HAP-1 (cell line): Measurements from ENCODE around the gene CSH2.
"Not testable (repeated sequence)": the region's sequence is repeated elsewhere in the genome, so short reads cannot be mapped to it uniquely, and the experiment has no call there.

ENCODE experiments used
- DNase-seq, 2 experiments: peaks; one replicate each; pipeline ENCODE4 v3.0.0-alpha.2; 2016 to 2020; ENCODE audit warnings: low spot score in 2 of 2
- H3K27me3 ChIP-seq: fragments of 250-450 bp; sonication (Bioruptor Pico); 2 replicates; pipeline ENCODE4 v1.5.1; 2020; ENCODE audit warnings: low read depth, mild to moderate bottlenecking, moderate library complexity
- H3K36me3 ChIP-seq: fragments of 250-450 bp; sonication (Bioruptor Pico); replicated peaks from 2 replicates; pipeline ENCODE4 v1.5.1; 2020; ENCODE audit warnings: mild to moderate bottlenecking
- H3K4me1 ChIP-seq: fragments of 250-450 bp; sonication (Bioruptor Pico); 2 replicates; pipeline ENCODE4 v1.5.1; 2020; ENCODE audit warnings: mild to moderate bottlenecking
- H3K4me3 ChIP-seq: fragments of 250-450 bp; sonication (Bioruptor Pico); 2 replicates; pipeline ENCODE4 v1.5.1; 2020; ENCODE audit warnings: mild to moderate bottlenecking, moderate library complexity
- H3K9me3 ChIP-seq: fragments of 250-450 bp; sonication (Bioruptor Pico); 2 replicates; pipeline ENCODE4 v1.5.1; 2020; ENCODE audit warnings: mild to moderate bottlenecking, moderate library complexity
- in situ Hi-C: fragments of 300-500 bp; cut with MboI; formaldehyde crosslinking; loops from 3 replicates; pipeline ENCODE4 v1.14.3; 2020; ENCODE audit warnings: low sequenced_read_pairs, inconsistent platforms, mixed read lengths

Gene CSH2

GRCh38 chr17:63910096-63910495 is 36.6 kb upstream of the CSH2 start:
- Histone ChIP-seq H3K36me3 (no peaks in the 10 kb centered on the region), H3K27me3 (no peaks in the 10 kb centered on the region; the same call in 1 of the 2 replicates), H3K4me1 (no peaks in the 10 kb centered on the region), H3K4me3 (no peak overlapping the region), H3K9me3 (no peaks in the 10 kb centered on the region)
- in situ Hi-C loops: loop anchor here (25.0 kb wide), 1 partner anchor 377 kb away; no protein-coding TSS in a partner anchor
- no peak for DNase-seq

- H3K27me3 ChIP-seq, H3K4me3 ChIP-seq, H3K9me3 ChIP-seq, DNase-seq, H3K36me3 ChIP-seq, H3K4me1 ChIP-seq: not testable (repeated sequence)
- in situ Hi-C loops: loop anchor here (25.0 kb wide), 1 partner anchor 378 kb away; no protein-coding TSS in a partner anchor
These were observed 36.1 kb upstream of the CSH2 start for GRCh38 chr17:63909586-63909985.

- H3K9me3 ChIP-seq, H3K27me3 ChIP-seq, H3K4me1 ChIP-seq, H3K4me3 ChIP-seq, H3K36me3 ChIP-seq: not testable (repeated sequence)
- peak in 1 of 2 experiments; percentile 49 for DNase-seq
- in situ Hi-C loops: loop anchor here (25.0 kb wide), 1 partner anchor 380 kb away; no protein-coding TSS in a partner anchor
These were observed 33.8 kb upstream of the CSH2 start for GRCh38 chr17:63907161-63907778.

GRCh38 chr17:63904796-63905195 is 31.3 kb upstream of the CSH2 start:
- H3K4me1 ChIP-seq, H3K36me3 ChIP-seq, H3K4me3 ChIP-seq, DNase-seq, H3K27me3 ChIP-seq, H3K9me3 ChIP-seq: not testable (repeated sequence)
- in situ Hi-C loops: loop anchor here (25.0 kb wide), 1 partner anchor 383 kb away; no protein-coding TSS in a partner anchor

GRCh38 chr17:63903787-63904201 is 30.3 kb upstream of the CSH2 start:
- H3K4me1 ChIP-seq, H3K4me3 ChIP-seq, H3K27me3 ChIP-seq, H3K9me3 ChIP-seq, H3K36me3 ChIP-seq: not testable (repeated sequence)
- peak in 1 of 2 experiments; percentile 51 for DNase-seq
- in situ Hi-C loops: loop anchor here (25.0 kb wide), 1 partner anchor 384 kb away; no protein-coding TSS in a partner anchor

- not testable (repeated sequence) for H3K36me3 ChIP-seq, H3K4me3 ChIP-seq, H3K27me3 ChIP-seq, H3K9me3 ChIP-seq, DNase-seq, H3K4me1 ChIP-seq
- in situ Hi-C loops: loop anchor here (25.0 kb wide), 1 partner anchor 385 kb away; no protein-coding TSS in a partner anchor
These were observed 28.5 kb upstream of the CSH2 start for GRCh38 chr17:63901971-63902370.

- H3K27me3 ChIP-seq, DNase-seq, H3K4me1 ChIP-seq, H3K4me3 ChIP-seq, in situ Hi-C loops, H3K36me3 ChIP-seq, H3K9me3 ChIP-seq: not testable (repeated sequence)
These were observed 25.7 kb upstream of the CSH2 start for GRCh38 chr17:63898899-63899798.

GRCh38 chr17:63896524-63897354 is 23.3 kb upstream of the CSH2 start, which contains the start of gene CSH1:
Gene CSH1, minus strand, starts transcription at chr17:63896574. Its CDS starts 63 bp downstream, at chr17:63896511.
- H3K4me3 ChIP-seq, DNase-seq, in situ Hi-C loops, H3K36me3 ChIP-seq, H3K4me1 ChIP-seq, H3K9me3 ChIP-seq: not testable (repeated sequence)
- peaks cover 12% of the 10 kb centered on the region for H3K27me3 ChIP-seq

GRCh38 chr17:63894821-63895220 is 21.3 kb upstream of the CSH2 start:
- H3K36me3 ChIP-seq, in situ Hi-C loops, DNase-seq, H3K9me3 ChIP-seq, H3K4me3 ChIP-seq, H3K4me1 ChIP-seq: not testable (repeated sequence)
- H3K27me3 ChIP-seq: peaks cover 12% of the 10 kb centered on the region

- H3K27me3 ChIP-seq: peaks cover 12% of the 10 kb centered on the region
- DNase-seq, H3K4me1 ChIP-seq, H3K36me3 ChIP-seq, H3K4me3 ChIP-seq, H3K9me3 ChIP-seq, in situ Hi-C loops: not testable (repeated sequence)
These were observed 20.5 kb upstream of the CSH2 start for GRCh38 chr17:63894021-63894420.

GRCh38 chr17:63892316-63893037 is 19.0 kb upstream of the CSH2 start:
- H3K36me3 ChIP-seq, H3K9me3 ChIP-seq, H3K4me1 ChIP-seq, H3K4me3 ChIP-seq, in situ Hi-C loops: not testable (repeated sequence)
- H3K27me3 ChIP-seq: peaks cover 12% of the 10 kb centered on the region
- peak in 1 of 2 experiments; percentile 35 for DNase-seq

- H3K9me3 ChIP-seq, H3K4me3 ChIP-seq, H3K4me1 ChIP-seq, in situ Hi-C loops, H3K36me3 ChIP-seq: not testable (repeated sequence)
- DNase-seq: peak in 1 of 2 experiments; percentile 62
- peaks cover 12% of the 10 kb centered on the region for H3K27me3 ChIP-seq
These were observed 15.8 kb upstream of the CSH2 start for GRCh38 chr17:63889026-63889848.
